UCSD-AML1 (cell line): ENCODE results near the gene RGN.
"Not testable (repeated sequence)": the region's sequence is repeated elsewhere in the genome, so short reads cannot be mapped to it uniquely, and the experiment has no call there.

ENCODE experiments used
- DNase-seq: peaks from one replicate; lab custom pipeline; 2025; ENCODE audit not compliant: unreplicated experiment; lab: John Stamatoyannopoulos, UW

The RGN gene

GRCh38 chrX:47078129-47079043 is at the start of gene RGN:
Gene RGN (plus strand): TSS chrX:47078443. CDS start chrX:47081145, 2,702 bp downstream.
- no peak for DNase-seq

- no peak for DNase-seq
Measured at GRCh38 chrX:47030339-47030738, 47.9 kb upstream of the RGN start.

GRCh38 chrX:47047989-47048388 is 30.3 kb upstream of the RGN start:
- no peak for DNase-seq

- DNase-seq, result no peak
Measured at GRCh38 chrX:47059142-47059874, 18.9 kb upstream of the RGN start.

GRCh38 chrX:47060708-47061107 is 17.5 kb upstream of the RGN start:
- DNase-seq, result no peak

- no peak for DNase-seq
Measured at GRCh38 chrX:47061238-47061919, 16.9 kb upstream of the RGN start.

GRCh38 chrX:47063179-47063578 is 15.1 kb upstream of the RGN start:
- no peak for DNase-seq

- no peak for DNase-seq
Measured at GRCh38 chrX:47068214-47068613, 10.0 kb upstream of the RGN start.

GRCh38 chrX:47068720-47069119 is 9.5 kb upstream of the RGN start:
- no peak for DNase-seq

GRCh38 chrX:47080215-47080914 is 2.1 kb downstream of the RGN start:
- no peak for DNase-seq

- DNase-seq, result no peak
Measured at GRCh38 chrX:47080915-47081236, 2.6 kb downstream of the RGN start.

GRCh38 chrX:47091149-47091775 is 13.0 kb downstream of the RGN start:
- no peak for DNase-seq

- DNase-seq, result no peak
Measured at GRCh38 chrX:47093248-47093647, 15.0 kb downstream of the RGN start.

GRCh38 chrX:47093860-47094259 is 15.6 kb downstream of the RGN start:
- no peak for DNase-seq

GRCh38 chrX:47097018-47097417 is 18.8 kb downstream of the RGN start:
- DNase-seq, result no peak

GRCh38 chrX:47098338-47099094 is 20.3 kb downstream of the RGN start:
- DNase-seq, result no peak

- no peak for DNase-seq
Measured at GRCh38 chrX:47101206-47101605, 23.0 kb downstream of the RGN start.

GRCh38 chrX:47110936-47111615 is 32.8 kb downstream of the RGN start:
- DNase-seq, result not testable (repeated sequence)

GRCh38 chrX:47112316-47112954 is 34.2 kb downstream of the RGN start:
- DNase-seq, result no peak
